GM23248 (cell line): Measurements from ENCODE around the gene AQP9. TPM values are rescaled to one million over a fixed set of nuclear protein-coding genes. Genes with fewer than 3 reads are reported as not detected.

ENCODE experiments used
- DNase-seq: peaks from one replicate; pipeline ENCODE4 v3.0.0-alpha.2; 2015
- H2AFZ ChIP-seq: fragments of 200-600 bp; sonication (generic); 2 replicates; pipeline ENCODE4 v1.6.1; 2016; ENCODE audit warnings: antibody characterized with exemption
- H3F3A ChIP-seq: fragments of 200-600 bp; sonication (generic); 2 replicates; pipeline ENCODE4 v1.6.1; 2016; ENCODE audit warnings: mild to moderate bottlenecking, antibody characterized with exemption, mixed run types; ENCODE audit not compliant: insufficient read depth
- H3K27ac ChIP-seq: fragments of 200-600 bp; sonication (generic); 2 replicates; pipeline ENCODE4 v1.5.1; 2016; ENCODE audit warnings: mild to moderate bottlenecking
- H3K27me3 ChIP-seq: fragments of 200-600 bp; sonication (generic); replicated peaks from 2 replicates; pipeline ENCODE4 v1.6.1; 2016; ENCODE audit warnings: mild to moderate bottlenecking; ENCODE audit not compliant: insufficient read depth
- H3K36me3 ChIP-seq: fragments of 200-600 bp; sonication (generic); 2 replicates; pipeline ENCODE4 v1.6.1; 2016; ENCODE audit warnings: low read depth, mild to moderate bottlenecking
- H3K4me1 ChIP-seq: fragments of 200-600 bp; sonication (generic); 2 replicates; pipeline ENCODE4 v1.6.1; 2016; ENCODE audit warnings: mild to moderate bottlenecking; ENCODE audit not compliant: insufficient read depth
- H3K4me2 ChIP-seq: fragments of 200-600 bp; sonication (generic); one replicate; pipeline ENCODE4 v1.6.1; 2016; ENCODE audit warnings: mild to moderate bottlenecking; ENCODE audit not compliant: unreplicated experiment
- H3K4me3 ChIP-seq: fragments of 200-600 bp; sonication (generic); 2 replicates; pipeline ENCODE4 v1.5.1; 2016; ENCODE audit warnings: mild to moderate bottlenecking
- H3K79me2 ChIP-seq: fragments of 200-600 bp; sonication (generic); 2 replicates; pipeline ENCODE4 v1.6.1; 2016; ENCODE audit warnings: mild to moderate bottlenecking; ENCODE audit not compliant: insufficient read depth
- H3K9ac ChIP-seq: fragments of 200-600 bp; sonication (generic); 2 replicates; pipeline ENCODE4 v1.6.1; 2016; ENCODE audit warnings: mild to moderate bottlenecking
- H3K9me2 ChIP-seq: fragments of 200-600 bp; sonication (generic); 2 replicates; pipeline ENCODE4 v1.6.1; 2016; ENCODE audit warnings: mixed run types, mild to moderate bottlenecking, moderate library complexity; ENCODE audit not compliant: insufficient read depth
- H3K9me3 ChIP-seq: fragments of 200-600 bp; sonication (generic); one replicate; pipeline ENCODE4 v1.6.1; 2017; ENCODE audit warnings: low read depth
- H4K20me1 ChIP-seq: fragments of 200-600 bp; sonication (generic); 2 replicates; pipeline ENCODE4 v1.6.0; 2016; ENCODE audit not compliant: insufficient read depth
- EZH2 ChIP-seq: fragments of 200-600 bp; sonication (generic); IDR thresholded peaks from 2 replicates; pipeline ENCODE4 v1.6.1; 2018; ENCODE audit warnings: antibody characterized with exemption, mild to moderate bottlenecking; ENCODE audit not compliant: insufficient read depth, poor library complexity, severe bottlenecking
- EZH2phosphoT487 ChIP-seq: fragments of 200-600 bp; sonication (generic); IDR thresholded peaks from 2 replicates; pipeline ENCODE4 v1.6.1; 2018; ENCODE audit warnings: antibody characterized with exemption, moderate library complexity, mild to moderate bottlenecking, low read depth; ENCODE audit not compliant: insufficient read depth
- WGBS, 2 experiments: methylation state at CpG; one replicate each; pipeline ENCODE4 v1.1.6; 2015 to 2017; ENCODE audit warnings: low lambda C conversion rate in 2 of 2, low coverage in 1 of 2; ENCODE audit errors: missing lambda C conversion rate in 2 of 2; 5-methylcytosine and 5-hydroxymethylcytosine counted together
- in situ Hi-C: fragments of 300-500 bp; cut with MboI; formaldehyde crosslinking; loops from 2 replicates; pipeline ENCODE4 v1.15.0; 2020
- polyA plus RNA-seq: library from polyadenylated mRNA; unstranded; fragments of >200 nt; fragmentation: Nextera tagmentation; extraction: Ambion mirVana; gene quantifications from 2 replicates; pipeline ENCODE4 v1.2.1, GENCODE V29; 2016
- total RNA-seq: library from RNA; depleted of rRNA; stranded (reverse); fragments of >200 nt; shearing (Covaris generic); gene quantifications from 2 replicates; pipeline ENCODE4 v1.2.3, GENCODE V29; 2014; rRNA removed

AQP9 gene
- not detected in 2 replicates for total RNA-seq
- not detected in 2 replicates for polyA plus RNA-seq

DNA sequence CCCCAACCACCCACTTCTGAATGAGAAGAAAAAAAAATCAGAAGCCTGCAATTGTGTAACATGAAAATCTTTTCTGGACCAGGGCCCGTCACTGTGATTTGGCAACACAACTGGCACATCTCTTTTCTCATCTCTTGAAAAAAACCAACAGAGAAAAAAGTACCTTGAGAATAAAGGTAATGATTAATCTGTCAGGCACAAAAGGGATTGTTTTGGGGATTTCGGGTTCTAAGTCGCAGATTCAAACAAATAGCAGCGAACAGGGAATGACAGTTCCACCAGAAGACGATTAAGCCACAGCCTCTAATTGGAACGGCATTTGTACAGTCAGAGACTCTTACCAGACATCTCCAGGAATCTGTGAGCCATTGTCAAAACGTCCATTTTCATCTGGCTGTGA is at the start of gene AQP9:
AQP9 (plus strand) TSS at position 276 of the 400 bp plus-strand sequence. CDS start 185 bp downstream, outside the sequence.
- peak; percentile 40 for DNase-seq
- 24 to 31% methylated on average over 7 of the region's 7 CpGs for WGBS, 2 experiments

DNA sequence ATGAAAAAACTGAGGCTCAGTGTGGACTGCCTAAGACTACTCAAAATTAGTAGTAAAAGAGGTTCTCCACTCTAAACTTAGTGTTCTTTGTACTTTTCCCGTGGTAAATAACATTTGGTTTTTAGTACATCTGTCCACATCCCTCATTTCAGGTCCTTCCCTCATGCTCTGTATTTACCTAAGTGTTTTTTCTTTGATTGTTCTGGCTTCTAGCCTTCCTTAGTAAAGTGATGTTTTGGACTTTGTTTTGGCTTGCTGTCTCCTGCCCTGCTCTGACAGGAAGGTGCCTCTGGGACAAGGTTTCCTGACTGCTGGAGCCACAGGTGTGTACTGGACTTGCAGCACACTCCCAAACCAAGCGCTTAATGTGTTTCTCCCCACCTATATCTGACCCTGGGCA is 42.8 kb upstream of the AQP9 start:
- Histone ChIP-seq H3K9ac (no peak overlapping the region), H3K27me3 (no peaks in the 10 kb centered on the region), H3F3A (no peaks in the 10 kb centered on the region), H3K4me3 (no peak overlapping the region), H3K4me2 (no peak overlapping the region), H3K9me3 (no peaks in the 10 kb centered on the region), H3K4me1 (no peaks in the 10 kb centered on the region), H3K27ac (no peak overlapping the region), H3K9me2 (no peaks in the 10 kb centered on the region), H3K79me2 (no peaks in the 10 kb centered on the region), H3K36me3 (no peaks in the 10 kb centered on the region), H4K20me1 (no peaks in the 10 kb centered on the region), H2AFZ (no peak overlapping the region)
- WGBS, 2 experiments = 46 to 55% methylated on average over 2 of the region's 2 CpGs
- DNase-seq = no peak
- in situ Hi-C loops = no loop called here
- no peak for TF ChIP-seq EZH2
- TF ChIP-seq EZH2phosphoT487 = no peak

More for the DNA sequence above, at the start of gene AQP9:
- no peaks in the 10 kb centered on the region for H3K9me3 ChIP-seq
- H4K20me1 ChIP-seq = no peaks in the 10 kb centered on the region
- peaks cover 31% of the 10 kb centered on the region for H3K4me1 ChIP-seq
- H3K9me2 ChIP-seq = no peaks in the 10 kb centered on the region
- H3K36me3 ChIP-seq = no peaks in the 10 kb centered on the region
- no peak within 1 kb of the TSS for H3K27ac ChIP-seq
- H2AFZ ChIP-seq = peak within 1 kb of the TSS; percentile 36; the same call in 1 of the 2 replicates
- H3K4me3 ChIP-seq = peak within 1 kb of the TSS; percentile 49; the same call in 1 of the 2 replicates
- in situ Hi-C loops = no loop called here
- TF ChIP-seq EZH2phosphoT487 = no peak
- TF ChIP-seq EZH2 = no peak
- no peaks in the 10 kb centered on the region for H3K27me3 ChIP-seq
- H3K9ac ChIP-seq = no peak within 1 kb of the TSS
- H3F3A ChIP-seq = peaks cover 19% of the 10 kb centered on the region
- H3K4me2 ChIP-seq = peak within 1 kb of the TSS; percentile 70
- H3K79me2 ChIP-seq = no peaks in the 10 kb centered on the region

DNA sequence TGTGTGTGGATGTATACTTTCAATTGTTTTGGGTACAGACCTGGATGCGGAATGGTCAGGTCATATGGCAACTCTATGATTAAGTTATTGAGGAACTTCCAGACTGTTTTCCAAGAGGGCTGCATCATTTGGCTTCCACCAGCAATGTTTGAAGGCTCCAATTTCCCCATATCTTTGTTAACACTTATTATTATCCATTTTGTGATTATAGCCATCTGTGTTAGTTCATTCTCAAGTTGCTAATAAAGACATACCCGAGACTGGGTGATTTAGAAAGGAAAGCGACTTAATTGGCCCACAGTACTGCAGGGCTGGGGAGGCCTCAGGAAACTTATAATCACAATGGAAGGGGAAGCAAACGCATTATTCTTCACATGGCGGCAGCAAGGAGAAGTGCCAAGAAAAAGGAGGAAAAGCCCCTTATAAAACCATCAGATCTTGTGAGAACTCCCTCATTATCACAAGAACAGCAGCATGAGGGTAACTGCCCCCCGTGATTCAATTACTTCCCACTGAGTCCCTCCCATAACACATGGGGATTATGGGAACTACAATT is 41.6 kb upstream of the AQP9 start:
- Histone ChIP-seq H3K27me3 (no peaks in the 10 kb centered on the region), H4K20me1 (no peaks in the 10 kb centered on the region), H3K4me2 (no peak overlapping the region), H3K79me2 (no peaks in the 10 kb centered on the region), H3K9me3 (no peaks in the 10 kb centered on the region), H3F3A (no peaks in the 10 kb centered on the region), H3K36me3 (no peaks in the 10 kb centered on the region), H3K4me3 (no peak overlapping the region), H3K9ac (no peak overlapping the region), H2AFZ (no peak overlapping the region), H3K27ac (no peak overlapping the region), H3K4me1 (no peaks in the 10 kb centered on the region), H3K9me2 (no peaks in the 10 kb centered on the region)
- in situ Hi-C loops = no loop called here
- WGBS, 2 experiments = 60 to 64% methylated on average over 6 of the region's 6 CpGs
- DNase-seq = no peak
- TF ChIP-seq EZH2phosphoT487 = no peak
- TF ChIP-seq EZH2 = no peak

- peaks cover 7% of the 10 kb centered on the region for H3K27me3 ChIP-seq
- H3K79me2 ChIP-seq = no peaks in the 10 kb centered on the region
- H3K9me2 ChIP-seq = no peaks in the 10 kb centered on the region
- H3K4me3 ChIP-seq = no peak overlapping the region
- TF ChIP-seq EZH2phosphoT487 = no peak
- no peak for TF ChIP-seq EZH2
- in situ Hi-C loops = no loop called here
- no peak for DNase-seq
- H3K4me1 ChIP-seq = no peaks in the 10 kb centered on the region
- H3K27ac ChIP-seq = no peak overlapping the region
- H3K9me3 ChIP-seq = no peaks in the 10 kb centered on the region
- H4K20me1 ChIP-seq = no peaks in the 10 kb centered on the region
- H3F3A ChIP-seq = no peaks in the 10 kb centered on the region
- no peak overlapping the region for H2AFZ ChIP-seq
- no peak overlapping the region for H3K4me2 ChIP-seq
- no peaks in the 10 kb centered on the region for H3K36me3 ChIP-seq
- H3K9ac ChIP-seq = no peak overlapping the region
These were observed 34.7 kb upstream of the AQP9 start for GRCh38 chr15:58103482-58103881.

DNA sequence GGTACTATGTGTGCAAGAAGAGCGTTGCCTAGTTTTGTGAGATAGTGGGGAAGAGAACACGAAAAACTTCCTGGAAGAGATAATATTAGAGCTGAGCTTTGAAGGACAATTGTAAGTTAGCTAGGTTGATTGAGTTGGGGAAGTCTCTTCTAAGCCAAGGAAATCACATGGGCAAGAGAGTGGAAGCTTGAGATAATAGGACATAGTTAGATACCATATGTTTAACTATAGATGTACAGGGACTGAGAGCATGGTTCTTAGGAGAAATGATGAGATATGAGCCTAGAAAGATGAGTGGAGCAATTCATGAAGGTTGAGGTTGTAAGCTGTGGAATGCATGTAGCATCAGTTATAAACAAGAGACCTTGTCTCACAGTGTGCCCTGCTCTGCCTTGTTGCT is 30.1 kb upstream of the AQP9 start:
- Histone ChIP-seq H3K9ac (no peak overlapping the region), H3K79me2 (no peaks in the 10 kb centered on the region), H3K9me3 (no peaks in the 10 kb centered on the region), H3K9me2 (no peaks in the 10 kb centered on the region), H3K4me3 (no peak overlapping the region), H3K4me2 (no peak overlapping the region), H3K36me3 (no peaks in the 10 kb centered on the region), H2AFZ (no peak overlapping the region), H3K4me1 (no peaks in the 10 kb centered on the region), H4K20me1 (no peaks in the 10 kb centered on the region), H3K27ac (no peak overlapping the region), H3F3A (no peaks in the 10 kb centered on the region), H3K27me3 (peaks cover 16% of the 10 kb centered on the region)
- TF ChIP-seq EZH2phosphoT487 = no peak
- TF ChIP-seq EZH2 = no peak
- in situ Hi-C loops = no loop called here
- 63 to 71% methylated on average over 2 of the region's 2 CpGs for WGBS, 2 experiments
- no peak for DNase-seq
